Lung (tissue), 12 donors: ENCODE measurements around the gene RAB34. TPM values are rescaled to one million over a fixed set of nuclear protein-coding genes. Genes with fewer than 3 reads are reported as not detected.

Source experiments
- ATAC-seq: fragments of 200-7000 bp; cut with Tn5 transposase; one replicate; pipeline ENCODE4 v1.9.1; 2020; ENCODE audit warnings: moderate number of reproducible peaks; ENCODE audit not compliant: insufficient read depth, low FRiP score
- DNase-seq, 3 donors: peaks; one replicate each; pipeline ENCODE4 v3.0.0-alpha.2; 2013 to 2017
- H3K27ac ChIP-seq, 2 donors: one replicate each; pipeline ENCODE4 v1.5.1; 2013; ENCODE audit warnings: mild to moderate bottlenecking in 2 of 2, moderate library complexity in 2 of 2, control low read depth in 1 of 2, inconsistent platforms in 1 of 2, low read depth in 1 of 2, low read length in 1 of 2
- H3K27me3 ChIP-seq, 3 donors: one replicate each; pipeline ENCODE4 v1.5.1; 2013; ENCODE audit warnings: low read length in 2 of 3; ENCODE audit not compliant: control insufficient read depth in 3 of 3, insufficient read depth in 3 of 3
- H3K36me3 ChIP-seq, 4 donors: one replicate each; pipeline ENCODE4 v1.5.1; 2013; ENCODE audit warnings: low read length in 4 of 4, mild to moderate bottlenecking in 1 of 4, moderate library complexity in 1 of 4; ENCODE audit not compliant: control insufficient read depth in 4 of 4, insufficient read depth in 4 of 4
- H3K4me1 ChIP-seq, 5 donors: one replicate each; pipeline ENCODE4 v1.5.1; 2013; ENCODE audit warnings: low read length in 5 of 5, mild to moderate bottlenecking in 2 of 5, moderate library complexity in 1 of 5; ENCODE audit not compliant: control insufficient read depth in 5 of 5, insufficient read depth in 5 of 5
- H3K4me3 ChIP-seq: one replicate; pipeline ENCODE4 v1.5.1; 2013; ENCODE audit warnings: mild to moderate bottlenecking, control low read depth, moderate library complexity
- H3K9ac ChIP-seq, 2 donors: one replicate each; pipeline ENCODE4 v1.5.1; 2013; ENCODE audit warnings: low read length in 2 of 2, control low read depth in 1 of 2; ENCODE audit not compliant: insufficient read depth in 1 of 2
- H3K9me3 ChIP-seq, 4 donors: one replicate each; pipeline ENCODE4 v1.5.1; 2013; ENCODE audit warnings: low read length in 3 of 4, mild to moderate bottlenecking in 1 of 4, moderate library complexity in 1 of 4; ENCODE audit not compliant: control insufficient read depth in 4 of 4, insufficient read depth in 3 of 4
- WGBS, 2 donors: extraction: QIAGEN DNeasy Blood & Tissue Kit; methylation state at CpG; one replicate each; pipeline ENCODE4 v1.1.7; 2013; 5-methylcytosine and 5-hydroxymethylcytosine counted together
- polyA plus RNA-seq, 2 donors: library from polyadenylated mRNA; stranded (reverse); fragments of 200-250 nt; gene quantifications; one replicate each; pipeline ENCODE4 v1.2.1, GENCODE V29; 2013
- total RNA-seq, 2 donors: library from RNA; depleted of rRNA in 1 of 2; stranded (reverse); fragments of >200 nt in 1 of 2; gene quantifications; one replicate each; pipeline ENCODE4 v1.2.1, GENCODE V29; 2014 to 2021
- TF ChIP-seq, protein P1 (sequence below): IDR thresholded peaks from 2 replicates; pipeline ENCODE4 v1.5.1; 2012; ENCODE audit warnings: mild to moderate bottlenecking; ENCODE audit errors: control extremely low read depth, extremely low read depth
- donor health status: control.
- donor health status: control.
- donor health status: Bipolar disorder and iron deficiency.
- donor health status: healthy.
- donor health status: DM: yes; HTN: yes; CAD: no.

Gene RAB34
- total and polyA plus RNA-seq, 4 donors, result 77.8 to 103 (median 97.2) TPM

DNA sequence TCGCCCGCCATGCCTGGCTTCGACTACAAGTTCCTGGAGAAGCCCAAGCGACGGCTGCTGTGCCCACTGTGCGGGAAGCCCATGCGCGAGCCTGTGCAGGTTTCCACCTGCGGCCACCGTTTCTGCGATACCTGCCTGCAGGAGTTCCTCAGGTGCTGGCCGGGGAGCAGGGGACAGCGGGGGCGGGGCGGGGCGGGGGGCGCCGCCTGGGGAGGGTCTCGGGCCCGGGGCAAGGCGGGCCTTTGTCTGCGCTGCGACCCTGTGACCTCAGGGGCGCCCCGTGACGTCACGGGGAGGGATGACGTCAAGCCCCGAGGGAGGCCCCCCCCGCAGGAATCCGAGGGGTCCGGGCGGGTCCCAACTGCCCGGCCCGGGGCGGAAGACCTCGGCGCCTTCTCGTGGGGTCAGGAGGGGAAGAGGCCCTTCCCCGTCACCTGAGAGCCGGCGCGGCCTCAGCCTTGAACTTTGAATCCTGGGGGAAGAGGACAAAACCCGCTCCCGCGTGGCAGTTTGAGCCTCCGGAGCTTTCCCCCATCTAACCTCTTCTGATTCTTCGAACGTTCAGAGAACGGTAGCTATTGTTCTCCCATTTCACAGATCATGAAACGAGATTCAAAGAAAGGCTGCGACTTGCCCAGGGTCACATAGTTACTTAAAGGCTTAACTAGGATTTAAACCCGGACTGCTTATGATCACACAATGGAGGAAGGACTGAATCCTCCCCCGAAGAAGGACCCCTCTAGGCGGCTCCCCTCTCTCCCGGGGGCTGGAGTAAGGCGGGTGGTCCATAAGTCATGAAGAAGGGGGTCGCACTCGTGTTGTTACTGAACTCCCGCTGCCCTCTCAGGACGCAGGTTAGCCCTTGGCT is 26.7 kb upstream of the RAB34 start:
- Histone ChIP-seq H3K9me3 (no peaks in the 10 kb centered on the region), H3K36me3 (peaks cover 0 to 24% (median 16%) of the 10 kb centered on the region in 4 donors), H3K4me1 (peaks cover 0 to 45% (median 16%) of the 10 kb centered on the region in 5 donors), H3K9ac (peak overlapping the region; percentile 95 to 97), H3K4me3 (peak overlapping the region; percentile 68), H3K27ac (peak overlapping the region; percentile 27 to 96), H3K27me3 (no peaks in the 10 kb centered on the region)
- peak; percentile 62 to 82 (median 67) for DNase-seq
- 1% methylated on average over 54 to 61 of the region's 61 CpGs for WGBS, 2 donors
- ATAC-seq, result no peak
- TF ChIP-seq, protein P1, sequence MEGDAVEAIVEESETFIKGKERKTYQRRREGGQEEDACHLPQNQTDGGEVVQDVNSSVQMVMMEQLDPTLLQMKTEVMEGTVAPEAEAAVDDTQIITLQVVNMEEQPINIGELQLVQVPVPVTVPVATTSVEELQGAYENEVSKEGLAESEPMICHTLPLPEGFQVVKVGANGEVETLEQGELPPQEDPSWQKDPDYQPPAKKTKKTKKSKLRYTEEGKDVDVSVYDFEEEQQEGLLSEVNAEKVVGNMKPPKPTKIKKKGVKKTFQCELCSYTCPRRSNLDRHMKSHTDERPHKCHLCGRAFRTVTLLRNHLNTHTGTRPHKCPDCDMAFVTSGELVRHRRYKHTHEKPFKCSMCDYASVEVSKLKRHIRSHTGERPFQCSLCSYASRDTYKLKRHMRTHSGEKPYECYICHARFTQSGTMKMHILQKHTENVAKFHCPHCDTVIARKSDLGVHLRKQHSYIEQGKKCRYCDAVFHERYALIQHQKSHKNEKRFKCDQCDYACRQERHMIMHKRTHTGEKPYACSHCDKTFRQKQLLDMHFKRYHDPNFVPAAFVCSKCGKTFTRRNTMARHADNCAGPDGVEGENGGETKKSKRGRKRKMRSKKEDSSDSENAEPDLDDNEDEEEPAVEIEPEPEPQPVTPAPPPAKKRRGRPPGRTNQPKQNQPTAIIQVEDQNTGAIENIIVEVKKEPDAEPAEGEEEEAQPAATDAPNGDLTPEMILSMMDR, result no peak

DNA sequence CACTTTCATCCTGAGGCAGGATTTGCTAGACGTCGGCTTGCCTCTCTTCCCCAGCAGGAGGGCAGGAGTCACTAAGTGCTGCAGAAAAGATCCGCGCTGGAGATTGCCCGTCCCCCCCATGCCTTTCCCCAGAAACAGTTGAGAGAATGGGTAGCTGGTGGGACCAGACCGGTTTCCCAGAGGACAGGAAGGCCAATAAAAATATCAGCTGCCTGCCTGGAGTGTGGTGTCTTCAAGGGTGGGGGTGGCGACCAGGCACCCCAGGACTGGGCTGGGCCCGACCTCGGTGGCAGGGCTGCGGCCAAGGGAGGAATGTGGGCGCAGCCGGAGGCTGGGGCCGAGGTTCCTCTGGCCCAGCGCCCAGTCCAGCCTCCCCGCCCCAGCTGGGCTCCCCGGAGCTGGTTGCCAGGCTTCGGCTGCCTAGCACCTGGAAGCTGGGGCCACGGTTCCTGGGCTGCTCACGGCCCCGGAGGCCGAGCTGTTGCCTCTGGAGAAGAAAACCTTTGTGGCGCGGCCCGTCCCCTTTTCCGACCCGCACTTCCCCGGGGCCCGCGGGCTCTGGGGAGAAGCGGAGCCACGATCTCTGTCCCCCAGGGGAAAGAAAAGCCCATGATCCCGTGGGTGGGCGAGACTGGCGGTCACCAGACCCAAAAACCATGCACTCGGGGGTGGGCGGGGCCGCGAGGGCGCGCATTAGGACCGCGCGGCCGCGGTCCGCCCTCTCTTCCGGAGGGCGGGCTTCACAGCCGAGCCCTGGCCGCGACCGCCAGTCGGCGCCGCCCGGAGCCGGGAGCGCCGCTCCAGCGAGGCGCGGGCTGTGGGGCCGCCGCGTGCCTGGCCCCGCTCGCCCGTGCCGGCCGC is 25.8 kb upstream of the RAB34 start, which contains the start of gene TRAF4:
TRAF4 (plus strand) TSS at position 769 of the 861 bp plus-strand sequence. CDS start 102 bp downstream, outside the sequence.
- Histone ChIP-seq H3K4me3 (peak within 1 kb of the TSS; percentile 68), H3K36me3 (peaks cover 0 to 16% (median 8%) of the 10 kb centered on the region in 4 donors), H3K9me3 (no peaks in the 10 kb centered on the region), H3K27ac (peak within 1 kb of the TSS; percentile 27 to 96), H3K9ac (peak within 1 kb of the TSS; percentile 95 to 97), H3K4me1 (peaks cover 0 to 41% (median 12%) of the 10 kb centered on the region in 5 donors), H3K27me3 (no peaks in the 10 kb centered on the region)
- 1 to 2% methylated on average over 38 to 70 of the region's 70 CpGs for WGBS, 2 donors
- ATAC-seq (peak; percentile 83), DNase-seq (peak; percentile 90 to 94 (median 91))
- TF ChIP-seq, protein P1, result no peak

DNA sequence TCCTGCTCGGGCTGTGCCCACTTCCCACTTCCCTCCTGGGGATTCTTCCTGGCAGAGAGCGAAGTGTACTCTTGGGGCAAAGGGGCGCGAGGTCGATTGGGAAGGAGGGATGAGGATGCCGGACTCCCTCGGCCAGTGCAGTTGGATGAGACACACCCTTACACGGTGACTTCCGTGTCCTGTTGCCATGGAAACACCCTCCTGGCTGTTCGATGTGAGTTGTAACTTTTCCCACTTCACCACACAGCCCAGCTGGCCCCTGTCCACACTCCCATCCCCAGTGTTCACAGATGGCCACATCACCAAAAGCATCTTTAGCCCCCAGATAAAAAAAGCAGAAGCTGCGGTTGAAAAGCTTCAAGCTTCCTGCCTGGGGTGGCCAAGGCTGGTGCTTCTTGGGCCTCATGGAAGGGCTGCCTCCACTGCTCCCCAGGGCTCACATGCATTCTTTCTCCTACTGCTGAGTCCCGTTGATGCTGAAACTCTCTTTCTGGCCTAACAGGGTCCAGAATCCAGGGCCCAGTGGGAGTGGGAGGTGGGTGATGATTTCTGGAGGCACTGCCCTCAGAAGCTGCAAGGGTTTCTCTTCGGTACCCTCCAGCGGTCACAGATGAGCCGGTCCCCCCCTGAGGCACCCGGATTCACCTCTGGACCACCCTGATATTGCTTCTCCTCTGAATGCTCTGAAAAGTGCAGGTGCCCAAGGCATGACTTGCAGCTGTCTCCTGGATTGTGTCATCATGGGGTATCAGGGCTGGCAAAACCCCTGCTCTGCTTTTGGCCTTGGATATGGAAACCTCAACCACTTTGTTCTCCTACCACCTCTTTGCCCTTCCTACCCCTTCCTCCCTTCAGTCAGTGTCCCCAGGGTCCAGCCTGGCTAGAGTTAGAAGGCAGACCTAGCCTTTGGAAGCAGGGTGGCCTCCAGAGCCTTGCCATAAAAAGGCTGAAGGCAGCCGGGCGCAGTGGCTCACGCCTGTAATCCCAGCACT is 24.0 kb upstream of the RAB34 start:
- TF ChIP-seq, protein P1, result no peak
- peak overlapping the region in 1 of 2 donors; percentile 46 for H3K27ac ChIP-seq
- WGBS, 2 donors, result 47 to 70% methylated on average over 19 of the region's 19 CpGs
- H3K4me1 ChIP-seq, result peaks cover 0 to 24% (median 7%) of the 10 kb centered on the region in 5 donors
- H3K36me3 ChIP-seq, result peaks cover 0 to 3% (median 0%) of the 10 kb centered on the region in 4 donors
- no peaks in the 10 kb centered on the region for H3K9me3 ChIP-seq
- ATAC-seq, result no peak
- no peak overlapping the region for H3K4me3 ChIP-seq
- H3K9ac ChIP-seq, result no peak overlapping the region
- DNase-seq, result no peak
- no peaks in the 10 kb centered on the region for H3K27me3 ChIP-seq
